ENCODE results near the gene ATP9B. TPM values are rescaled to one million over a fixed set of nuclear protein-coding genes. Genes with fewer than 3 reads are reported as not detected.

The ATP9B gene
- total RNA-seq, 1 experiment from 2014 or later = 17.8 TPM

- no peaks in the 10 kb centered on the region for H3K79me2 ChIP-seq (ENCODE audit: insufficient read depth, low read length)
- no peak for ATAC-seq
- H2AFZ ChIP-seq (ENCODE audit: low read depth, low read length, poor library complexity, severe bottlenecking) = no peak overlapping the region
- H3K4me2 ChIP-seq (ENCODE audit: low read length) = no peak overlapping the region
- TF ChIP-seq ZNF274 (IDR thresholded peaks at IDR 0.05; ENCODE audit: low read depth, low read length) (no peak), RAD21 (IDR thresholded peaks at IDR 0.05; ENCODE audit: low read depth) (no peak), ZFX (IDR thresholded peaks at IDR 0.05) (no peak), MAX (IDR thresholded peaks at IDR 0.05) (no peak), REST (IDR thresholded peaks at IDR 0.05; ENCODE audit: low read depth) (no peak), ATF3 (IDR thresholded peaks at IDR 0.05) (no peak), SRF (IDR thresholded peaks at IDR 0.05; ENCODE audit: low read depth) (no peak), EZH2phosphoT487 (IDR thresholded peaks at IDR 0.05; ENCODE audit: borderline replicate concordance) (no peak), SIN3A (IDR thresholded peaks at IDR 0.05; ENCODE audit: low read depth) (no peak), JUND (IDR thresholded peaks at IDR 0.05) (no peak), POLR2AphosphoS5 (IDR thresholded peaks at IDR 0.05; ENCODE audit: low read depth, low read length) (no peak), SP1 (IDR thresholded peaks at IDR 0.05; ENCODE audit: low read depth) (no peak)
- CTCF ChIA-PET = no interaction called here
- no peaks in the 10 kb centered on the region for H3K27me3 ChIP-seq (ENCODE audit: insufficient read depth, low read length)
- POLR2A ChIA-PET = no interaction called here
- H3K9me2 ChIP-seq (ENCODE audit: insufficient read depth) = no peaks in the 10 kb centered on the region
- intact Hi-C loops (cut with micrococcal nuclease) = no loop called here
- RAD21 ChIA-PET (ENCODE audit: low non-redundant PET in 1 of 2, low total read pairs in 2 of 2, uncharacterized antibody in 2 of 2, unreplicated experiment in 2 of 2) = no interaction called here
- DNase-seq (ENCODE audit: low read depth, low spot score) = no peak
- no peaks in the 10 kb centered on the region for H4K20me1 ChIP-seq (ENCODE audit: insufficient read depth)
- no TSS peak for BruUV-seq (replicated peaks)
- H3K9ac ChIP-seq (ENCODE audit: low read length) = no peak overlapping the region
- no peaks in the 10 kb centered on the region for H3K9me3 ChIP-seq (ENCODE audit: control insufficient read depth in 1 of 2, insufficient read depth in 1 of 2, low read depth in 1 of 2, low read length in 2 of 2)
- H3K4me1 ChIP-seq (ENCODE audit: control insufficient read depth in 1 of 2, insufficient read depth in 2 of 2, low read length in 2 of 2) = no peaks in the 10 kb centered on the region
- H3K27ac ChIP-seq (ENCODE audit: low read depth, low read length) = no peak overlapping the region
- H3K4me3 ChIP-seq (replicated peaks in 1 of 2; ENCODE audit: low read depth in 1 of 2, low read length in 2 of 2) = no peak overlapping the region
- no peaks in the 10 kb centered on the region for H3K36me3 ChIP-seq (ENCODE audit: control insufficient read depth in 1 of 2, insufficient read depth in 2 of 2, low read length in 2 of 2)
Measured at GRCh38 chr18:79302120-79302519, 232.9 kb downstream of the ATP9B start.

Data from HCT116 (cell line).